Inflammatory macrophage treated with lipopolysaccharide for 4 hours (primary cell): ENCODE results near the gene ATP5ME.
"Not testable (repeated sequence)": the region's sequence is repeated elsewhere in the genome, so short reads cannot be mapped to it uniquely, and the experiment has no call there.

Experiments used
- DNase-seq: peaks from one replicate; pipeline ENCODE4 v3.0.0-alpha.2; 2020

The ATP5ME gene

GRCh38 chr4:653831-654502, 20.1 kb downstream of the ATP5ME start:
- DNase-seq: no peak

DNA sequence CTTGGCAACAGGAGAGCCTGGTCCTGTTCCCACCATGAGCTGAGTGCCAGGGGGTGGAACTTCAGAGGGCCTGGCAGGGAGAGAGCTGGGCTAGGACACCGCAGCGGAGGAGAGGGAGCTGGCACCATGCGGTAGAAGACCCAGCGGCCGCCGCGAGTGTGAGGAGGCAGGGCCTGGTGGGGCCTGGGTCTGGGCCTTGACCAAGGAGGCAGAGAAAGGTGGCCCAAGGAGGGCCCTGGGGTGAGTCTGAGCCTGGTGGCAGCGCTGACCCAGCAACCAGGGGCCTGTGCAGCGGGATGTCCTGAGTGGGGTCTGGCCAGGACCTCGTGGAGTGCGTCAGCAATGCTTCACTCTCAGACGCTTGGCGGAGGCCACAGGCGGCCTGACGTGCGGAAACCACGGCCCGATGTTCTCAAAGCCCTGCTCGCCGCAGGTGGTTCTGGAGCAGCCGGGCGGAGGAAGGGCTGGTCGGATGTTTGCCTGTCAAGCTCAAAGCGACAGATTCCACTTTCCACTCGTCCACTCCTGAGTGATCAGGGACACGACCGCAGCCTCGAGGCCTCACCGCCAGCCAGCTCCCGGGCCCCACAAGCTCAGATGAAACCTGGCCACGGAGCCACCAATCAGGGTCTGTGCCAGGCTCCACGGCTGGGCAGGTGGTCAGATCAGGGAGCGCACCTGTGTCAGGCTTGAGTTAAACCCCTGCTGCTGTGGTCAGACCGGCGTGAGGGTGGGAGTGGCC, 20.8 kb downstream of the ATP5ME start:
- no peak for DNase-seq

DNA sequence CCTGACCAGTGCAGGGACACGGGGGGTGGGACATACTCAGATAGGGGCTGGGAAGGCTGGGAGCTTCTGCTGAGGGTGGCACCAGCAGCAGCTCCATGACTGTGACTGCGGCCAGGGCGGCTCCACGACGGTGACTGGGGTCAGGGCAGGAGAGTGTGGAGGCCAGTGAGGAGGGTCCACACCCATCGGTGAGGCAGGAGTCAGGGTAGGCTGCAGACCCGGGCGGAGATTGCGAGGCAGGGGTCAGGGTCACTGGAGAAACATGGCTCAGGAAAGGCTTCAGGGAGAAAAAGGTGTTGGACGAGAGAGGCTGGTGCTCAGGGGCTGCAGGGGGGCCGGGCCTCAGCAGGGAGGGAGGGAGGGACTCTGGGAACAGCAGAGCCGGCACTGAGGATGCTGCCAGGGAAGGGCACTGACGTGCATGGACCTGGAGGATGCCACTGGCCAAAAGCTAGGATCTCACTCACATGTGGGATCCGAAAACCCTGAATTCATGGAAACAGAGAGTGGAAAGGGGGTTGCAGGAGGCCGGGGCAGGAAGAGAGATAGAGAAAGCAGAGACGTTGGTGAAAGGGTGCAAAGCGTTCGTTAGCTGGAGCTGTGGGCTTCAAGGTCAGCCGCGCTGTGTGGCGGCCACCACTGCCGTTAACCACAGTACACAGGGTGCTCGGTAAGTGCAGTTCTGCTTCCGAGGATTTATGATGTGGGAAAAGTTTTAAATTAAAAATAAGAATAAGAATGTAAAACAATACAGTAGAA, 22.0 kb downstream of the ATP5ME start:
- DNase-seq: no peak

GRCh38 chr4:650951-651883, 22.9 kb downstream of the ATP5ME start:
- DNase-seq: no peak

DNA sequence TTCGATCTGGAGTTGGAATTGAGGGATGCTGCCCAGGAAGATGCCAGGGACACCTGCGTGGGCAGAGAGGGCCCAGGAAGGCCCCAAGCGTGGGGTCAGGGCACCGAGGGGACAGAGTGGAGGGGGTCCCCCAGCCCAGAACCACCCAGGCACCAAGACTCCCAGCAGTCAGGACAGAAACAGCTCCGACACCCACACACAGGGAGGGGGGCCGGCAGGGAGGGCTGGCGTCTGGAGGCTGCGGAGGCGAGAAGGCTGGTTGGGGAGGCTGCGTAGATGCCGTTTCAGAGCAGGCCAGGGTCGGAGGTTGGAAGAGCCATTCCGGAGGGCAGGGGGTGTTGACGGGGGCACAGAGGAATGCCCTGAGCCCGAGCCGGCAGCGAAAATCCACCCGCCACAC, 23.6 kb downstream of the ATP5ME start:
- no peak for DNase-seq

GRCh38 chr4:649751-650310, 24.2 kb downstream of the ATP5ME start:
- DNase-seq: no peak

GRCh38 chr4:649293-649625, 24.8 kb downstream of the ATP5ME start:
- no peak for DNase-seq

- DNase-seq: no peak
Measured at GRCh38 chr4:648579-649292, 25.3 kb downstream of the ATP5ME start.

DNA sequence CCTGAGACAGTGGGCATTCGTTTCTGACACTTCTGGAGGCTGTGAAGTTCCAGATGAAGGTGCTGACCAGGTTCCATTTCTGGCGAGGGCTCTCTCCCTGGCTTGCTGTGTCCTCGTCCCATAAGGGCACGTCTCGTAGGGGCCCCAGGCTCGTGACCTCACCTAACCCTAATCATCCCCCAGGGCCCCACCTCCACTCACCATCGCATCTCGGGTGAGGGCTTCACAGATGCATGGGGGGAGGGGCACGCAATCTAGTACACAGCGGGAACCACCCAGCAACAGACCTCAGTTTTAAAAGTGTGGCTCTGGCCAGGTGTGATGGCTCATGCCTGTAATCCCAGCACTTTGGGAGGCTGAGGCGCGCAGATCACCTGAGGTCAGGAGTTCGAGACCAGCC, 26.6 kb downstream of the ATP5ME start:
- no peak for DNase-seq

GRCh38 chr4:646460-646859, 27.6 kb downstream of the ATP5ME start:
- DNase-seq: no peak

- DNase-seq: not testable (repeated sequence)
Measured at GRCh38 chr4:642366-642765, 31.7 kb downstream of the ATP5ME start.

- DNase-seq: no peak
Measured at GRCh38 chr4:637536-638280, 36.4 kb downstream of the ATP5ME start.

- no peak for DNase-seq
Measured at GRCh38 chr4:636628-637159, 37.4 kb downstream of the ATP5ME start.

DNA sequence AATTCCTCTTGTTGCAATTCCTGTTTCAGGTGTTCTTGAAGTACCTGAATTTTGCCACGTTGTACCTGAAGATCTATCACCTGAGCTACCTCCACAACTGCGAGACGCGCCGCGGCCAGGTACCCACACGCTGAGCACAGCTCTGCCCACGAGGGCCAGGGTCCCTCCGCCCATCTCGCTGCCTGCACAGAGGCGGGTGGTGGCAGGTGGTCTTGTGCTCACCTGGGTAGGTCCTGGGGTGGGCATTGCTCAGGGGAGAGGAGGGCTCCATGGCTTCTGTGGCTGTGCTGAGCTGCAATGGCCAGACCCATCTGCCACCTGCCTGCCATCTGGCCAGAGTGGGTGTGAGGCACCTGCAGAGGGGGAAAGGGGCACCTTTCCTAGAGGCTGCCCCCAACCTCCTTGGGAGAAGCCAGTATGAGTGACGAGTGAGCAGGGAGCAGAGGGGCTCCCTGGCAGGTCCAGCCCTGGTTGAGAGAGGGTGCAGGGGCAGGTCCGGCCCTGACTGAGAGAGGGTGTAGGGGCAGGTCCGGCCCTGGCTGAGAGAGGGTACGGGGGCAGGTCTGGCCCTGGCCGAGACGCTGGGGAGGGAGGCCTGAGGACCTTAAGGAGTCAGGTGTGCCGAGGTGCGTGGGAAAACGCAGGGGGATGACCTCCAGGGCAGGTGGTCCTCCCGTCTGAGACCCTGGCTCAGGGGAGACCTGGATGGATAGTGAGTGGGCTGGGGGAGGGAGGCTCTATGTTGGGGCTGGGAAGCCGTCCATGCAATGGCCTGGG, 38.0 kb downstream of the ATP5ME start:
- DNase-seq: no peak

GRCh38 chr4:635066-635835, 38.8 kb downstream of the ATP5ME start:
- DNase-seq: not testable (repeated sequence)

GRCh38 chr4:634599-634985, 39.5 kb downstream of the ATP5ME start:
- no peak for DNase-seq

DNA sequence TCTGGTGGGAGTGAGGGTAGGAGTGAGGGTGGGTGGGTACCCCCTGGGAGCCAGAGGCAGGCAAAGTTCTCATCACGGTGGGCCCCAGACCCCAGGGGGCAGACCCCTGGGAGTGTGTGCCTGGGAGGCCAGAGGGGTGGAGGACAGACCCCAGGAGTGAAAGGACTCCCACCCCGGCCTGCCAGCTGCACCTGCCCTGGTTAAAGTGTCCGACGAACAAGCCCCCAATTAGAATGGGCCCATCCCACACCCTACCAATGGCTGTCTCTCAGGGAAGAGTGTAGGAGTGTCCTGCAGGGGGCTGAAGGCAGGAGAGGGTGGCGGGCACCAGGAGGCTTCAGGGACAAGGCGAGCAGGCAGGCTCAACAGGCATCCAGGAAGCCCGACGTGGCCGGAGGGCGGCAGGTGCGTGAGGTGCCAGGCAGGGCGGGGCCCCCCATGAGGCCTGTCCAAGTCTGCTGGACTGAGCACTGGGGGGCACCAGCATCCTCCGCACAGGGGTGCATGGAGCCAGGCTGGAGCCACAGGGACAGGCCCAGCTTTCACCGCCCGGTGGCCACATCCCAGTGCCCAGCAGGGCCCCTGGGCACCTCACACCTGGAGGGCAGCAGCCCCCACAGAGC, 40.0 kb downstream of the ATP5ME start:
- DNase-seq: no peak

DNA sequence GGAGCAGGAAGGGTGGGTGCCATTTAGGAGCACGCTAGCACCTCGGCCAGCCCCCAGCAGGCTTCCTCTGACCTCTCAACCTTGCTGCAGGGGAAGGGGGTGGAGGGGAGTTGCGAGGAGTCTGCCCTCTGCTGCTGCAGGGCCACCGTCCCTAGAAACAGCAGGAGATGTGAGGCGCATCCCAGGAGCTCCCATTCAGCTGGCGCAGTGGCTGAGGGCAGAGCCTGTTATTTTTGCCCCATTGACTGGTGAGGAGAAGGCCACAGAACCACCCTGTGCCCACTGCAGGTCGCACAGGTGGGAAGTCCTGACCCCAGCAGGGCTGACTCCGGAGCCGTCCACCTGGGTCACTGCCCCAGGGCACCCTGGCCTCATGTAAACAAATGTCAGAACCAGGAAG, 40.7 kb downstream of the ATP5ME start:
- no peak for DNase-seq

DNA sequence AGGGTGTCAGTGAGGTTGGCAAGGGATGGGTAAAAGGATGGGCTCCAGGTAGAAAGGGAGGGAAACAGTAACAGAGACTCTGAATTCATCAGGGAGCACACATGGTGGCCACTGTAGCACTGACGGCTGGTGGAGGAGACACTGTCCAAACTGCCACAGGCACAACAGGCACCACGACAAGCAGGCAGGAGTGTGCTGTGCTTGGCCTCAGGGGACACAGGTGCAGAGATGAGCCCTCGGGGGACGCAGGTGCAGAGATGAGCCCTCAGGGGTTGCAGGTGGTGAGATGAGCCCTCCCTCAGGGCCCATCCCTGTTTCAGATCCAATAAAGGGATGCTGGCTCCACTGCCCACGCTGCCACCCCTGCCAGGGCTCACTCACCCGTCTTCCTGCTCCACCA, 41.1 kb downstream of the ATP5ME start:
- DNase-seq: no peak
